ENCODE measurements around the gene CNOT8. TPM values are rescaled to one million over a fixed set of nuclear protein-coding genes. Genes with fewer than 3 reads are reported as not detected.

Gene CNOT8
- total RNA-seq, 2 experiments from 2014 or later = 125 to 133 TPM

GRCh38 chr5:154893381-154893780, 35.0 kb downstream of the CNOT8 start:
- H3K27me3 Mint-ChIP-seq = no peaks in the 10 kb centered on the region
- Histone ChIP-seq H3K36me3 (ENCODE audit: insufficient read depth, low read length) (peaks cover 76% of the 10 kb centered on the region), H3K9me3 (ENCODE audit: control insufficient read depth in 1 of 2, insufficient read depth in 1 of 2, low read length in 2 of 2) (peaks cover 0 to 4% of the 10 kb centered on the region in 2 experiments), H3K4me1 (ENCODE audit: insufficient read depth, low read length) (no peaks in the 10 kb centered on the region), H3K27me3 (ENCODE audit: control insufficient read depth in 1 of 2, insufficient read depth in 2 of 2, low read length in 2 of 2) (no peaks in the 10 kb centered on the region), H3K4me3 (ENCODE audit: low read length) (no peak overlapping the region), H3K27ac (ENCODE audit: low read depth in 1 of 2, low read length in 2 of 2) (no peak overlapping the region)
- no peak overlapping the region for H3K4me3 Mint-ChIP-seq
- POLR2A ChIA-PET = no interaction called here
- no peak for ATAC-seq (ENCODE audit: poor library complexity)
- H3K27ac Mint-ChIP-seq = no peak overlapping the region
- CTCF ChIA-PET = interaction anchor here (0.7 kb wide), 1 partner anchor 9 kb away, joined by 3 read pairs; no protein-coding TSS in a partner anchor
- DNase-seq = no peak
- peaks cover 92% of the 10 kb centered on the region for H3K36me3 Mint-ChIP-seq (ENCODE audit: low read depth)
- intact Hi-C loops (cut with DNase I, micrococcal nuclease) = no loop called here
- no peak for TF ChIP-seq CTCF (IDR thresholded peaks at IDR 0.05)
- H3K4me1 Mint-ChIP-seq (ENCODE audit: low read depth) = no peaks in the 10 kb centered on the region
- H3K9me3 Mint-ChIP-seq = no peaks in the 10 kb centered on the region

DNA sequence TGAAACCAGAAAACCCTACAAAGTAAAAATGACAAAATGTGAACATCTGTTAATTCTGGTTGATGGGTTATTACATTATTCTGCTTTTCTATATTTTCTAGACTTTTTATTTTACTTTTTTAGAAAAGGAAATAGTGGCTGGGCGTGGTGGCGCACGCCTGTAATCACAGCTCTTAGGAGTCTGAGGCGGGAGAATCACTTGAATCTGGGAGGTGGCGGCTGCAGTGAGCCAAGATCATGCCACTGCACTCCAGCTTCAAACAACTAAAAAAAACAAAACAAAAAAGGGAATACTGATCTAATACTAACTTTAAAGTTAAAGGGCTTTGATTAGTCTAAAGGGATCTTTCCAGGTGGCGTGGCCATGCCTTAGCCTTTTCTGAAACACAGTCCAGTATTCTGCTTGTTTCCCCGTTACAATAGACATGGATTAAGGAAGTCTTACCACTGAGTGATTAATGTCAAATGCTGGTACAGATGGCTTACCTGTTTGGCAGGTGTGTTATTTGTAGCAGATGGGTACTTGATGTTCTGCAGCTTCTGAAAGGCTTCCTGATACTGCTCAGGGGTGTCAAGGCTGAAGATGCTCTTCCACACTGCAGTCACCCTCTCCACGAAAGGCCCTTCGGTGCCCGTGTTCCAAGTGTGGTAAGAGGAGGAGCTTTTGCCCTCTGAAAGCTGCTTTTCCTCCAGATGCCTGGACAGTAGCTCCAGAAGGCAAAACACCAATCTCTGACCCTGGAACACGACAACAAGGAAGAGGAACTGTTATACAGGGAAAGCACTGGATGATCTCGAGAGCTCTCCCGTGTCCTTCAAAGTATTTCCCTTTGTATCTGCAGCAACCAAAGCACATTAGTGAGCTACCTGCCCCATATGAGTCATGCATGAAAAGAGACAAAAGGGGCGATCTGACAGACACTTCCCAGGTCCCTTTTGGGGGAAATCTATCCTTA, 37.5 kb downstream of the CNOT8 start:
- no peaks in the 10 kb centered on the region for H3K4me1 Mint-ChIP-seq (ENCODE audit: low read depth)
- Histone ChIP-seq H3K9me3 (ENCODE audit: control insufficient read depth in 1 of 2, insufficient read depth in 1 of 2, low read length in 2 of 2) (no peaks in the 10 kb centered on the region), H3K27ac (ENCODE audit: low read depth in 1 of 2, low read length in 2 of 2) (no peak overlapping the region), H3K27me3 (ENCODE audit: control insufficient read depth in 1 of 2, insufficient read depth in 2 of 2, low read length in 2 of 2) (no peaks in the 10 kb centered on the region), H3K4me1 (ENCODE audit: insufficient read depth, low read length) (no peaks in the 10 kb centered on the region), H3K4me3 (ENCODE audit: low read length) (no peak overlapping the region), H3K36me3 (ENCODE audit: insufficient read depth, low read length) (peaks cover 74% of the 10 kb centered on the region)
- ChIA-PET POLR2A (no interaction called here), CTCF (no interaction called here)
- H3K9me3 Mint-ChIP-seq = no peaks in the 10 kb centered on the region
- H3K4me3 Mint-ChIP-seq = no peak overlapping the region
- no peak for TF ChIP-seq CTCF (IDR thresholded peaks at IDR 0.05)
- intact Hi-C loops (cut with DNase I, micrococcal nuclease) = loop anchor here in 1 of 2 experiments (5.0 kb wide), 1 partner anchor 244 kb away; no protein-coding TSS in a partner anchor
- H3K27ac Mint-ChIP-seq = no peak overlapping the region
- DNase-seq (no peak), ATAC-seq (ENCODE audit: poor library complexity) (no peak)
- H3K36me3 Mint-ChIP-seq (ENCODE audit: low read depth) = peaks cover 94% of the 10 kb centered on the region
- H3K27me3 Mint-ChIP-seq = no peaks in the 10 kb centered on the region

DNA sequence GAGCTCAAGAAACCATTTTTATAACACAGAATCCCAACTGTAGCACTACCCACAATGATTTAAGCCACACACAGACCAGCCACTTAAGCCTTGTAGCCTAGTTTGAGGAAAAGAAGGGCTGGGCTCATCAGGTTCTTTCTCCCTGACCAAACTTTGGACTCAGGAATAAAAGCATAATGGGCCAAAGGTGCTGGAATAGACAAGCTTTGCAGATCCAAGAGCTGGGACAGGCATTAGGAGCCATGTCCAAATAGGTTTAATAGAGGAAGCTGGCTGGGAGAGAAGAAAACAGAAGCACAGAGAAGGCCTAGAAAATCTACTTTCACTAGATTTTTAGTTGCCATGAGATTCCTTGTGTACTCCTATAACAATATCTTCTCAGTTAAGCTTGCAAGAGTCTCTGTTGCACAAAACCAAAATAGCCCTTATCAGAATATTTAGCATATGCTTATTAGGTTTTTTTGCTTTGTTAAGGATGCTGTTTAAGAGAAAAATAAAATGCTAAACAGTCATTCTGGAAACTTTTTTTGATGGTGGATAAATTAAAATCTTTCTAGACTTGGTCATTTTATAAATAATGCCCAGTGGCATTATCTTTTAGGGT, 38.2 kb downstream of the CNOT8 start:
- Histone ChIP-seq H3K36me3 (ENCODE audit: insufficient read depth, low read length) (peaks cover 74% of the 10 kb centered on the region), H3K4me1 (ENCODE audit: insufficient read depth, low read length) (no peaks in the 10 kb centered on the region), H3K27me3 (ENCODE audit: control insufficient read depth in 1 of 2, insufficient read depth in 2 of 2, low read length in 2 of 2) (no peaks in the 10 kb centered on the region), H3K9me3 (ENCODE audit: control insufficient read depth in 1 of 2, insufficient read depth in 1 of 2, low read length in 2 of 2) (no peaks in the 10 kb centered on the region), H3K4me3 (ENCODE audit: low read length) (no peak overlapping the region), H3K27ac (ENCODE audit: low read depth in 1 of 2, low read length in 2 of 2) (no peak overlapping the region)
- no peaks in the 10 kb centered on the region for H3K27me3 Mint-ChIP-seq
- no peak overlapping the region for H3K4me3 Mint-ChIP-seq
- CTCF ChIA-PET = interaction anchor here (1.2 kb wide), 1 partner anchor 20 kb away, joined by 3 read pairs; no protein-coding TSS in a partner anchor
- TF ChIP-seq CTCF (IDR thresholded peaks at IDR 0.05) = no peak
- POLR2A ChIA-PET = no interaction called here
- H3K9me3 Mint-ChIP-seq = no peaks in the 10 kb centered on the region
- ATAC-seq (ENCODE audit: poor library complexity) (no peak), DNase-seq (no peak)
- H3K36me3 Mint-ChIP-seq (ENCODE audit: low read depth) = peaks cover 94% of the 10 kb centered on the region
- no peak overlapping the region for H3K27ac Mint-ChIP-seq
- intact Hi-C loops (cut with DNase I, micrococcal nuclease) = loop anchor here in 1 of 2 experiments (5.0 kb wide), 1 partner anchor 244 kb away; no protein-coding TSS in a partner anchor
- H3K4me1 Mint-ChIP-seq (ENCODE audit: low read depth) = no peaks in the 10 kb centered on the region

All from CD4-positive, alpha-beta T cell (primary cell).